Measurements from ENCODE around the gene CDH4.

Gene CDH4

GRCh38 chr20:61609461-61609860 lies 357.4 kb downstream of the CDH4 start:
- 0 out of 2 replicates have a peak, but pooled peaks cover 8% of the 10 kb centered on the region for H3K9me3 ChIP-seq (ENCODE audit: control insufficient read depth, insufficient read depth, low read length)
- no peaks in the 10 kb centered on the region for H3K27me3 ChIP-seq (ENCODE audit: control insufficient read depth, insufficient read depth, low read length)
- H3K27ac ChIP-seq (ENCODE audit: low read depth, low read length) = no peak overlapping the region
- no peak overlapping the region for H3K9ac ChIP-seq (ENCODE audit: low read depth, low read length)
- H3K36me3 ChIP-seq (ENCODE audit: control insufficient read depth, insufficient read depth, low read length) = no peaks in the 10 kb centered on the region
- H3K4me1 ChIP-seq (ENCODE audit: control insufficient read depth, insufficient read depth, low read length) = no peaks in the 10 kb centered on the region
- no peak overlapping the region for H3K4me3 ChIP-seq (ENCODE audit: low read depth, low read length)

DNA sequence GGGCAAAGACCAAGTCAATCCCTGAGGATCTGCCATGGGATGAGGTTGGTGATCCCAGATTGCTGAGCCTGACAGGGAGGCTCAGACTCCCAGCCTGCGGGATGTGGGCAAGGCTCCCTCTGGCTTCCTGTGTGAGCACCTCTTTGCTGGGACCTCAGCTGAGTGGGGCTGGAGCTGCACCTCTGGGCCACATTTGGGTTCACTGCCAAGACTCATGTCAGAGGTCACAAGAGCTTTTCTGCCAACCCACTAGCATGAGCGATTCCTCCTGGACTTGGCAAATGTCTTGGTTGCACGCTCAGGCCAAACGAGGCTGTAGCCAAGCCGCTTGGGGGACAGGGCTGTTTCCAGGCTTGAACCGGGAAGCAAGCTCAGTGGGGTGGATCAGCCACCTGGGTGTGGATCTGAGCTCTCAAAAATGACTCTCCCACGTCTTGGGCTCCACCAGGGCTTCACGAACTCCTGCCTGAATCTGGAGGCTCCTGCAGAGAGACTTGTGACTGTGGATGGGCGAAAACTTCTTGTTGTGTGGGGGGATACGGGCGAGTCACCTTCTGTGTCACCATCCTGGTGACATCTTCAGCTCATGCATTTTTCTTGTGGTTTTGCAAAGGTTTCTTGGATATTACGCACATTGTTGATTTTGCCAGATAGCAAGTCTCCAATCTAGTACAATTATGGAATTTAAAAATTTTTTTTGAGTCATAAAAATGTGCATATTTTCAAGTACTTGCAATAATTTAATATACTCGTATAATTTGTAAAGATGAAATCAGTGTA lies 359.5 kb downstream of the CDH4 start:
- Histone ChIP-seq H3K9ac (ENCODE audit: low read depth, low read length) (no peak overlapping the region), H3K27ac (ENCODE audit: low read depth, low read length) (no peak overlapping the region), H3K27me3 (ENCODE audit: control insufficient read depth, insufficient read depth, low read length) (no peaks in the 10 kb centered on the region)

DNA sequence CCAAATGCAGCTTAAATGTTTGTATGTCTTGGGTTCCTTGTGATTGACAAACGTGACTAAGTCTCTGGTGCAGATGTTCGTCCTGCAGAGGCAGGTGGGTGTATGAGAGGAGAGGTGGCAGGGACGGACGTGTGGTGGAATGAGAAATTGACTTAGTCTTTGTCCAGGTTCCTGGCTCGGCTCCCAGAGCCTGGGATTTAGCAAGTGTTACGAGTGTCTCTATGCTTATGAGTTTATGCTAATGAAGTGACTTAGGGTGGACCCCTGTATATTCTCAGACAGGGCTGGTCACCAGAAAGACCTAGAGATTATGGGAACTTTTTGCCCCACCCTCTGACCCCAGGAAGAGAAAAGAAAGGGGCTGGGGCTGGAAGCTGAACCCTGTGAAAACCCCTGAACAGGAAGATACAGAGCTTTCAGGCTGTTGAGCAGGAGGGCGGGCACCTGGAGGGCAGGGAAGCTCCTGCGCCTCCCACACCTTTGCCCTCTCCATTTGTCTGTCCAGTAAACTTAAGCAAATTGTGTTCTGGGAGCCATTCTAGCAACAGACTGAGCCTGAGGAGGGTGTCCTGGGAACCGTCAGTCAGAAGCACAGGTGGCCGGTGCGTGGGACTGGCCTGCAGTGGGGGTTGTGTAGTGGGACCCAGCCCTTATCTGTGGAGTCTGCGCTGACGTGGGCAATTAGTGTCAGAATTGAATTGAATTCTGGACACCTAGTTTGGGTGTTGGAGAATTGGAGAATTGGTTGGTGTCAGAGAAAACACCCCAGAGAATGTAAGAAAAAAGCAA lies 362.1 kb downstream of the CDH4 start:
- Histone ChIP-seq H3K4me1 (ENCODE audit: control insufficient read depth, insufficient read depth, low read length) (no peaks in the 10 kb centered on the region), H3K4me3 (ENCODE audit: low read depth, low read length) (no peak overlapping the region), H3K9ac (ENCODE audit: low read depth, low read length) (no peak overlapping the region), H3K9me3 (ENCODE audit: control insufficient read depth, insufficient read depth, low read length) (peaks cover 8% of the 10 kb centered on the region; the same call in 1 of the 2 replicates), H3K27ac (ENCODE audit: low read depth, low read length) (no peak overlapping the region), H3K36me3 (ENCODE audit: control insufficient read depth, insufficient read depth, low read length) (no peaks in the 10 kb centered on the region), H3K27me3 (ENCODE audit: control insufficient read depth, insufficient read depth, low read length) (no peaks in the 10 kb centered on the region)

More for the DNA sequence above, 359.5 kb downstream of the CDH4 start:
- H3K4me3 ChIP-seq (ENCODE audit: low read depth, low read length) = no peak overlapping the region
- no peaks in the 10 kb centered on the region for H3K36me3 ChIP-seq (ENCODE audit: control insufficient read depth, insufficient read depth, low read length)
- peaks cover 8% of the 10 kb centered on the region; the same call in 1 of the 2 replicates for H3K9me3 ChIP-seq (ENCODE audit: control insufficient read depth, insufficient read depth, low read length)
- H3K4me1 ChIP-seq (ENCODE audit: control insufficient read depth, insufficient read depth, low read length) = no peaks in the 10 kb centered on the region

DNA sequence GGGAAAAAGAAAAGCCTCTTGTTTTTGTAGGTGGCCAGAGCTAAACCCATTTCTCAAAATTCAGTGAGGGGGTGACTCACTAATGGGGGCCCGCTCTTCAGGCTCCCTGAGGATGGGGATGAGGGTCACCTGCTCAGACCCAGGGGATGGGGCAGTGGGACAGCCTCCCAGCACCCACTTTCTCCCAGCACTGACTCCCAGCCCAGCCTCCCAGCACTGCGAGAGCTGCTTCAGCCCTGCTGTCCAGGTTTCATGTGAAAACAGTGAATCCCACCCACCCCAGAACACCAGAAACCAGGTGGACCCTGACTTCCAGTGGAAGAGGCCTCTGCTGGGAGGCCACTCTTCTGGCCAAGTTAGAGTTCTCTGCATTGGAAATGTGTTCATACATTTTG lies 362.6 kb downstream of the CDH4 start:
- H3K9ac ChIP-seq (ENCODE audit: low read depth, low read length) = no peak overlapping the region
- no peaks in the 10 kb centered on the region for H3K4me1 ChIP-seq (ENCODE audit: control insufficient read depth, insufficient read depth, low read length)
- H3K27me3 ChIP-seq (ENCODE audit: control insufficient read depth, insufficient read depth, low read length) = no peaks in the 10 kb centered on the region; the same call in 1 of the 2 replicates
- H3K27ac ChIP-seq (ENCODE audit: low read depth, low read length) = no peak overlapping the region
- no peaks in the 10 kb centered on the region for H3K36me3 ChIP-seq (ENCODE audit: control insufficient read depth, insufficient read depth, low read length)
- H3K4me3 ChIP-seq (ENCODE audit: low read depth, low read length) = no peak overlapping the region
- H3K9me3 ChIP-seq (ENCODE audit: control insufficient read depth, insufficient read depth, low read length) = peaks cover 8% of the 10 kb centered on the region; the same call in 1 of the 2 replicates

DNA sequence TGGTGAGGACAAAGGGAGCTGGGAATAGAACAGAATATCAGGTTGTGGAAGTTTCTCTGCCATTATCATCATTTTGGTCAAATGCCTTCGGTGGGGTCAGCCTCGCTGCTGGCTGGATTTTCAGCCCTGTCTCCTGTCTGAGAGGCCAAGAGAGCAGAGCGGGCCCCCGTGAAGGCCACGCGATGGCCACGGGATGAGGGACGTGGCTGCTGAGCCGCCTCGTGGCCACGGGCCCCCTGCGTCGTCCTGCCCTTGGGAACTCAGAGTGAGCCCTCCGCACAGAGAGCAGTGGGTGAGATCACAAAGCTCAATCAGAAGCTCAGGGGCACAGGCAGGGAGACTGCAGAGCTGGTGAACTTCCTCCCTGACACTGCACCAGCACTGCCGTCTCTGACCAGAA lies 363.7 kb downstream of the CDH4 start:
- Histone ChIP-seq H3K9me3 (ENCODE audit: control insufficient read depth, insufficient read depth, low read length) (peaks cover 8% of the 10 kb centered on the region; the same call in 1 of the 2 replicates), H3K4me1 (ENCODE audit: control insufficient read depth, insufficient read depth, low read length) (no peaks in the 10 kb centered on the region), H3K27me3 (ENCODE audit: control insufficient read depth, insufficient read depth, low read length) (no peaks in the 10 kb centered on the region; the same call in 1 of the 2 replicates), H3K4me3 (ENCODE audit: low read depth, low read length) (no peak overlapping the region), H3K36me3 (ENCODE audit: control insufficient read depth, insufficient read depth, low read length) (no peaks in the 10 kb centered on the region), H3K9ac (ENCODE audit: low read depth, low read length) (no peak overlapping the region), H3K27ac (ENCODE audit: low read depth, low read length) (no peak overlapping the region)

- Histone ChIP-seq H3K36me3 (ENCODE audit: control insufficient read depth, insufficient read depth, low read length) (no peaks in the 10 kb centered on the region), H3K27ac (ENCODE audit: low read depth, low read length) (no peak overlapping the region), H3K4me1 (ENCODE audit: control insufficient read depth, insufficient read depth, low read length) (no peaks in the 10 kb centered on the region), H3K4me3 (ENCODE audit: low read depth, low read length) (no peak overlapping the region), H3K27me3 (ENCODE audit: control insufficient read depth, insufficient read depth, low read length) (peaks cover 7% of the 10 kb centered on the region), H3K9me3 (ENCODE audit: control insufficient read depth, insufficient read depth, low read length) (no peaks in the 10 kb centered on the region; the same call in 1 of the 2 replicates), H3K9ac (ENCODE audit: low read depth, low read length) (no peak overlapping the region)
These were observed 367.7 kb downstream of the CDH4 start for GRCh38 chr20:61619751-61620150.

- H3K27me3 ChIP-seq (ENCODE audit: control insufficient read depth, insufficient read depth, low read length) = peaks cover 7% of the 10 kb centered on the region
- H3K4me1 ChIP-seq (ENCODE audit: control insufficient read depth, insufficient read depth, low read length) = no peaks in the 10 kb centered on the region
- no peak overlapping the region for H3K27ac ChIP-seq (ENCODE audit: low read depth, low read length)
- no peaks in the 10 kb centered on the region; the same call in 1 of the 2 replicates for H3K9me3 ChIP-seq (ENCODE audit: control insufficient read depth, insufficient read depth, low read length)
- H3K4me3 ChIP-seq (ENCODE audit: low read depth, low read length) = no peak overlapping the region
- H3K9ac ChIP-seq (ENCODE audit: low read depth, low read length) = no peak overlapping the region
- no peaks in the 10 kb centered on the region for H3K36me3 ChIP-seq (ENCODE audit: control insufficient read depth, insufficient read depth, low read length)
These were observed 368.1 kb downstream of the CDH4 start for GRCh38 chr20:61620174-61620573.

DNA sequence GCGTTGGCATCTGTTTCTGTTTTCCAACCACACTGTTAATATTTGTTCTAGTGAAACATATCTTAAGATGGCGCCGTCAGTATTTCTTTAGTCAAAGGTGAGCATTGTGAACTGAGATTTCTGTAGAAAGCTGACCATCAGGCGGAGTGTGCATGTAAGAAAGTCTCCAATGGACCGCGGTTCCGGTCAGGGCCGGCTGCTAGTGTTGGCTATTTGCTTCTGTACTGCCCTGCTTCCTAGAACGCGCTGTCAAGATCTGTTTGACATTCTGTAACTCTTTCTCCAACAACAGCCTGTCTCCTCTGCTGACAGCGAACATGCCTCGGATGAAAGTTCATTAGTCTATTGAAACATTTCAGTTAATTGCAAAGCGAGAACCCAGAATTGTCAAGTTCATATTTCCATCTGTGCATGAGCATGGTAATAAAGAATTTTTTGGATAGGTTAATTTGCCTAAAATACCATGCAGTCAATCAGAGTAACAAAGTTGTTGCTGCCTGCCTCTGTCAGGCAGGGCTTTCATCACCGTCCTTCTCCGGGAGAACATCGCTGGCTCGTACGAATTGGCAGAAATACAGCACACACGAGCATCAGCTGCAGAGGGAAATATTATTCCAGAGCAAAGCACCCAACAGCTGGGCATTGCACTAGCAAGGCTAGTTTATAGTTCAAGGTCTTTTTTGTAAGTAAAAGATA lies 369.1 kb downstream of the CDH4 start:
- Histone ChIP-seq H3K27ac (ENCODE audit: low read depth, low read length) (no peak overlapping the region), H3K36me3 (ENCODE audit: control insufficient read depth, insufficient read depth, low read length) (no peaks in the 10 kb centered on the region), H3K9ac (ENCODE audit: low read depth, low read length) (no peak overlapping the region), H3K27me3 (ENCODE audit: control insufficient read depth, insufficient read depth, low read length) (peaks cover 7% of the 10 kb centered on the region), H3K4me1 (ENCODE audit: control insufficient read depth, insufficient read depth, low read length) (no peaks in the 10 kb centered on the region), H3K4me3 (ENCODE audit: low read depth, low read length) (no peak overlapping the region), H3K9me3 (ENCODE audit: control insufficient read depth, insufficient read depth, low read length) (no peaks in the 10 kb centered on the region)

GRCh38 chr20:61621852-61622251 lies 369.8 kb downstream of the CDH4 start:
- Histone ChIP-seq H3K27me3 (ENCODE audit: control insufficient read depth, insufficient read depth, low read length) (peaks cover 7% of the 10 kb centered on the region), H3K36me3 (ENCODE audit: control insufficient read depth, insufficient read depth, low read length) (no peaks in the 10 kb centered on the region), H3K27ac (ENCODE audit: low read depth, low read length) (no peak overlapping the region), H3K9me3 (ENCODE audit: control insufficient read depth, insufficient read depth, low read length) (no peaks in the 10 kb centered on the region), H3K4me1 (ENCODE audit: control insufficient read depth, insufficient read depth, low read length) (no peaks in the 10 kb centered on the region), H3K4me3 (ENCODE audit: low read depth, low read length) (no peak overlapping the region), H3K9ac (ENCODE audit: low read depth, low read length) (no peak overlapping the region)

- H3K27ac ChIP-seq (ENCODE audit: low read depth, low read length) = no peak overlapping the region
- no peaks in the 10 kb centered on the region for H3K9me3 ChIP-seq (ENCODE audit: control insufficient read depth, insufficient read depth, low read length)
- H3K4me3 ChIP-seq (ENCODE audit: low read depth, low read length) = no peak overlapping the region
- H3K27me3 ChIP-seq (ENCODE audit: control insufficient read depth, insufficient read depth, low read length) = peaks cover 7% of the 10 kb centered on the region
- no peak overlapping the region for H3K9ac ChIP-seq (ENCODE audit: low read depth, low read length)
- no peaks in the 10 kb centered on the region for H3K36me3 ChIP-seq (ENCODE audit: control insufficient read depth, insufficient read depth, low read length)
- no peaks in the 10 kb centered on the region for H3K4me1 ChIP-seq (ENCODE audit: control insufficient read depth, insufficient read depth, low read length)
These were observed 371.4 kb downstream of the CDH4 start for GRCh38 chr20:61623451-61623850.
